ENCODE data around the gene IGFBPL1.

Gene IGFBPL1

GRCh38 chr9:38432922-38433510 lies 8.8 kb upstream of the IGFBPL1 start:
- TF ChIP-seq, protein P1, sequence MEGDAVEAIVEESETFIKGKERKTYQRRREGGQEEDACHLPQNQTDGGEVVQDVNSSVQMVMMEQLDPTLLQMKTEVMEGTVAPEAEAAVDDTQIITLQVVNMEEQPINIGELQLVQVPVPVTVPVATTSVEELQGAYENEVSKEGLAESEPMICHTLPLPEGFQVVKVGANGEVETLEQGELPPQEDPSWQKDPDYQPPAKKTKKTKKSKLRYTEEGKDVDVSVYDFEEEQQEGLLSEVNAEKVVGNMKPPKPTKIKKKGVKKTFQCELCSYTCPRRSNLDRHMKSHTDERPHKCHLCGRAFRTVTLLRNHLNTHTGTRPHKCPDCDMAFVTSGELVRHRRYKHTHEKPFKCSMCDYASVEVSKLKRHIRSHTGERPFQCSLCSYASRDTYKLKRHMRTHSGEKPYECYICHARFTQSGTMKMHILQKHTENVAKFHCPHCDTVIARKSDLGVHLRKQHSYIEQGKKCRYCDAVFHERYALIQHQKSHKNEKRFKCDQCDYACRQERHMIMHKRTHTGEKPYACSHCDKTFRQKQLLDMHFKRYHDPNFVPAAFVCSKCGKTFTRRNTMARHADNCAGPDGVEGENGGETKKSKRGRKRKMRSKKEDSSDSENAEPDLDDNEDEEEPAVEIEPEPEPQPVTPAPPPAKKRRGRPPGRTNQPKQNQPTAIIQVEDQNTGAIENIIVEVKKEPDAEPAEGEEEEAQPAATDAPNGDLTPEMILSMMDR (IDR thresholded peaks at IDR 0.05; ENCODE audit: low read depth, low read length, missing control alignments), result peak; percentile 49
- no peak for DNase-seq (ENCODE audit: low read depth)
- no peak overlapping the region for H3K4me3 ChIP-seq (ENCODE audit: low read depth, low read length)

GRCh38 chr9:38431116-38431515 lies 6.9 kb upstream of the IGFBPL1 start:
- DNase-seq (ENCODE audit: low read depth), result no peak
- TF ChIP-seq, protein P1 (IDR thresholded peaks at IDR 0.05; ENCODE audit: low read depth, low read length, missing control alignments), result no peak
- H3K4me3 ChIP-seq (ENCODE audit: low read depth, low read length), result no peak overlapping the region

DNA sequence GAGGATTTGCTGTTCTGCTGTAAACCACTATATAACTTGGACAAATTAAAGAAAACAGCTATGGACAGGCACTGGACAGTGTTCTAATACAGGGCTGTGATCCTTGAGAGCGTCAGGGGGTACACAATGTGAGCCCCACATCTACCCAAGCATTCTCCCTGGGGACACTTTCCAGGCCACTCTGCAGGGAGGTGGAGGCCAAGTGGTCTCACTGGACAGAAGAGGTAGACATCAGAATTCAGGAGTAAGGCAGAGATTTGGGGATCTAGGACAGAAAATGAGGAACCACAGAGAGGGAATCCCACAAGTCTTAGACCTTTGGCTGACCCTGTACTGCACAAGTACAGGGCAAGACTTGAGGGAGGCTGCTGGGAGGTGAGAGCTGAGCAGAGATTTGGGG lies 3.8 kb upstream of the IGFBPL1 start:
- DNase-seq (ENCODE audit: low read depth), result no peak
- TF ChIP-seq, protein P1 (IDR thresholded peaks at IDR 0.05; ENCODE audit: low read depth, low read length, missing control alignments), result no peak
- no peak overlapping the region for H3K4me3 ChIP-seq (ENCODE audit: low read depth, low read length)

DNA sequence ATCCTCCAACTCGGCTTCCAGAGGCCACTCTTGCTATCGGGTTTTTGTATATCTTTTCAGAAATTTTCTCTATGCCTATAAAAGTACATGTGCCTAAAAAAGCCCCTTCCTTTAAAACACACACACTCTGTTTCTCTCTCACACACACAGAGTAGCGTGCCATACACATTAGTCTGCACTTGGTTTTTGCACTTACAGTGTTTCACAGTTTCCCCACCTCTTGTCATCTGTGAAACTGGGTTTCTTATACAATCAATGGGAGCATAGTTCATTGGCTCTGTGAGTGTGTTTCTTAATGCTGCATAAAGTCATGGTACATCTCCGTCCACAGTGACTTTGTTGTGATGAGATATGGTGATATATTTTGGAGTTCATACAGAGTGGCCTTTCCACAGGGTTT lies 664 bp upstream of the IGFBPL1 start:
- H3K4me3 ChIP-seq (ENCODE audit: low read depth, low read length), result no peak overlapping the region
- DNase-seq (ENCODE audit: low read depth), result no peak
- TF ChIP-seq, protein P1 (IDR thresholded peaks at IDR 0.05; ENCODE audit: low read depth, low read length, missing control alignments), result no peak

GRCh38 chr9:38423273-38423972 lies 831 bp downstream of the IGFBPL1 start:
- no peak overlapping the region for H3K4me3 ChIP-seq (ENCODE audit: low read depth, low read length)
- TF ChIP-seq, protein P1 (IDR thresholded peaks at IDR 0.05; ENCODE audit: low read depth, low read length, missing control alignments), result no peak
- no peak for DNase-seq (ENCODE audit: low read depth)

DNA sequence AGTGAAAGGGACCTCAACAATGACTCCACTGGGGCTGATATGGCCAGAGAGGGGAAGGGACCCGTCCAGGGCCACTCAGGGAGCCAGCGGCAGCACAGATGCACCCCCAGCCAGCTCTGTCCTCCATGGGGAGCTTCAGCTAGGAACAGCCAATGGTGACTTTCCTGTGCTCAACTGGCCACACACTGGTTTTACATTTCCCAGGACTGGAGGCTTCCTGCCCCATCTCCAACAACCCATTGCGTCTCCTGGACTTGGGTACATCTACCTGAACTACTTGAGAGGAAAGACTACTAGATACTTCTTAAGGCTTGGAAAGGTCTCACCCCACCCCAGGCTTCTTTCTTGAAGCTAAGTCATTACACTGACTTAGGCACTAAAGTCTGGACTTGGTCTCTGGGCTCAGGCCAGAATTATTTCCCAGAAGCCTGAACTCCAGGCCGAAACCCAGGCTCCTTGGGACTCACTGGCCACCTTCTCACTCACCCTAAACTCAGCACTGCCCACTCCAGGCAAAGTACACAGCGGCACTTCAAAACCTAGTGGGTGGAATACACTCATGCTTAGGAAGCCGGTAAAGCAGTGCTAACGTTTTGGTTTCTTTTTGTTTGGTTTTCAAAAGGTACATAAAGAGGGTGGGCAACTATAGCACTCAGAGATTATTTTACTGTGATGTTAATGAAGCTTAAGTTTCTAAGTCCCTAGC lies 1.5 kb downstream of the IGFBPL1 start:
- no peak for DNase-seq (ENCODE audit: low read depth)
- no peak overlapping the region for H3K4me3 ChIP-seq (ENCODE audit: low read depth, low read length)
- TF ChIP-seq, protein P1 (IDR thresholded peaks at IDR 0.05; ENCODE audit: low read depth, low read length, missing control alignments), result no peak
